ENCODE data around the gene GAS2L1.

The GAS2L1 gene

GRCh38 chr22:29320546-29320945 lies 14.1 kb downstream of the GAS2L1 start:
- no peak for TF ChIP-seq CTCF (IDR thresholded peaks at IDR 0.05; ENCODE audit: low read depth, low read length)
- no peak overlapping the region for H3K4me3 ChIP-seq (ENCODE audit: low read depth, low read length)

GRCh38 chr22:29323641-29324040 lies 17.2 kb downstream of the GAS2L1 start:
- TF ChIP-seq CTCF (IDR thresholded peaks at IDR 0.05; ENCODE audit: low read depth, low read length): no peak
- H3K4me3 ChIP-seq (ENCODE audit: low read depth, low read length): no peak overlapping the region

GRCh38 chr22:29325356-29325755 lies 18.9 kb downstream of the GAS2L1 start:
- H3K4me3 ChIP-seq (ENCODE audit: low read depth, low read length): no peak overlapping the region
- TF ChIP-seq CTCF (IDR thresholded peaks at IDR 0.05; ENCODE audit: low read depth, low read length): no peak

- TF ChIP-seq CTCF (IDR thresholded peaks at IDR 0.05; ENCODE audit: low read depth, low read length): no peak
- H3K4me3 ChIP-seq (ENCODE audit: low read depth, low read length): no peak overlapping the region
These were observed 19.4 kb downstream of the GAS2L1 start for GRCh38 chr22:29325785-29326315.

- no peak overlapping the region for H3K4me3 ChIP-seq (ENCODE audit: low read depth, low read length)
- TF ChIP-seq CTCF (IDR thresholded peaks at IDR 0.05; ENCODE audit: low read depth, low read length): no peak
These were observed 20.0 kb downstream of the GAS2L1 start for GRCh38 chr22:29326481-29326880.

- TF ChIP-seq CTCF (IDR thresholded peaks at IDR 0.05; ENCODE audit: low read depth, low read length): no peak
These were observed 20.8 kb downstream of the GAS2L1 start for GRCh38 chr22:29327089-29327764.

GRCh38 chr22:29328055-29328454 lies 21.6 kb downstream of the GAS2L1 start:
- H3K4me3 ChIP-seq (ENCODE audit: low read depth, low read length): no peak overlapping the region
- no peak for TF ChIP-seq CTCF (IDR thresholded peaks at IDR 0.05; ENCODE audit: low read depth, low read length)

More at GRCh38 chr22:29327089-29327764, 20.8 kb downstream of the GAS2L1 start:
- H3K4me3 ChIP-seq (ENCODE audit: low read depth, low read length): no peak overlapping the region
